Tibial artery (tissue), 4 donors: ENCODE measurements around the gene CHMP6.

Experiments
- DNase-seq, 2 donors: peaks; one replicate each; pipeline ENCODE4 v3.0.0-alpha.2; 2019
- H3K27ac ChIP-seq, 2 donors: fragments of 200-600 bp; sonication (generic) in 1 of 2; 1 replicate in 1 of 2; 2 replicates in 1 of 2; pipeline ENCODE4 v1.5.1; 2018 to 2019; ENCODE audit warnings: mild to moderate bottlenecking in 1 of 2
- H3K27me3 ChIP-seq, 2 donors: fragments of 200-600 bp; sonication (generic) in 1 of 2; one replicate each; pipeline versions ENCODE4 v1.5.1 to v1.6.0; 2016 to 2019
- H3K36me3 ChIP-seq, 3 donors: fragments of 200-600 bp; sonication (generic) in 2 of 3; one replicate each; pipeline ENCODE4 v1.5.1; 2016 to 2019; ENCODE audit warnings: mild to moderate bottlenecking in 2 of 3
- H3K4me1 ChIP-seq, 4 donors: fragments of 200-600 bp; sonication (generic) in 2 of 4; 1 replicate in 3 of 4; 2 replicates in 1 of 4; pipeline ENCODE4 v1.5.1; 2016 to 2019
- H3K4me3 ChIP-seq, 2 donors: fragments of 200-600 bp; sonication (generic) in 1 of 2; 1 replicate in 1 of 2; 2 replicates in 1 of 2; pipeline ENCODE4 v1.5.1; 2018 to 2019; ENCODE audit warnings: mild to moderate bottlenecking in 2 of 2
- H3K9me3 ChIP-seq, 3 donors: fragments of 200-600 bp; sonication (generic) in 1 of 3; one replicate each; pipeline ENCODE4 v1.5.1; 2016 to 2019
- intact Hi-C: fragments of 100-400 bp; cut with DNase I; formaldehyde crosslinking; loops from one replicate; pipeline ENCODE4 v1.15.0; 2023; ENCODE audit warnings: low total_unique reads
- TF ChIP-seq, protein P1 (sequence below), 2 experiments: fragments of 200-600 bp in 1 of 2; fragments of 450-650 bp in 1 of 2; IDR thresholded peaks; one replicate each; pipeline ENCODE4 v1.5.1; 2017 to 2019; ENCODE audit warnings: antibody characterized with exemption in 2 of 2, mild to moderate bottlenecking in 1 of 2, moderate library complexity in 1 of 2

Gene CHMP6

DNA sequence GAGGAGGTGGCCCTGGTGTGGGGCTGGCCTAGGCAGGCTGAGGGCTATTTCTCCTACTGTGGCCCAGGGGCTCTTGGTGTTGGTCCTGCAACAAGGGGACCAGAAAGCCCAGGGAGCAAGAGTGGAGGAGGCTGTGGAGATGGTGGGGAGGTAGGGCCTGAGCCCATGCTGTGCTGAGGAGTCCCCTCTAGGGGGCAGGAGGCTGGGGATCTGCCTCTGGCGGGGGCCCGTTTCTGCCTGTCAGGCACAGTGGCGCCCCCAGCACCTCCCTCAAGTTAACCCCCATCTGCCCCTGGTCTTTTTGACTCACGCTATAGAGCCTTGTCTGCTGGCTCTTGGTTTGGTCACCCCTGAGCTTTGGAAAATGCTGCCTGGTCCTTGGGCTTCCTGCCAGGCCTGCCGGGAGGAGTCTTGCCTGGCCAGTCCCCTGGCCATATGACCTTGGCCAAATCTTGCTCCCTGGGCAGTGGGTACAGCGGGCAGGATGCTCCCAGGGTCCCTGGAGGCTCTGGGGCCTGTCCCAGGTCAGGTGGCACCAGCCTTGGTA is 49.2 kb downstream of the CHMP6 start:
- Histone ChIP-seq H3K27me3 (peaks cover 0 to 11% of the 10 kb centered on the region in 2 donors), H3K36me3 (no peaks in the 10 kb centered on the region), H3K9me3 (no peaks in the 10 kb centered on the region), H3K4me3 (no peak overlapping the region), H3K4me1 (peaks cover 0 to 83% (median 41%) of the 10 kb centered on the region in 4 donors), H3K27ac (no peak overlapping the region)
- intact Hi-C loops = no loop called here
- TF ChIP-seq, protein P1, sequence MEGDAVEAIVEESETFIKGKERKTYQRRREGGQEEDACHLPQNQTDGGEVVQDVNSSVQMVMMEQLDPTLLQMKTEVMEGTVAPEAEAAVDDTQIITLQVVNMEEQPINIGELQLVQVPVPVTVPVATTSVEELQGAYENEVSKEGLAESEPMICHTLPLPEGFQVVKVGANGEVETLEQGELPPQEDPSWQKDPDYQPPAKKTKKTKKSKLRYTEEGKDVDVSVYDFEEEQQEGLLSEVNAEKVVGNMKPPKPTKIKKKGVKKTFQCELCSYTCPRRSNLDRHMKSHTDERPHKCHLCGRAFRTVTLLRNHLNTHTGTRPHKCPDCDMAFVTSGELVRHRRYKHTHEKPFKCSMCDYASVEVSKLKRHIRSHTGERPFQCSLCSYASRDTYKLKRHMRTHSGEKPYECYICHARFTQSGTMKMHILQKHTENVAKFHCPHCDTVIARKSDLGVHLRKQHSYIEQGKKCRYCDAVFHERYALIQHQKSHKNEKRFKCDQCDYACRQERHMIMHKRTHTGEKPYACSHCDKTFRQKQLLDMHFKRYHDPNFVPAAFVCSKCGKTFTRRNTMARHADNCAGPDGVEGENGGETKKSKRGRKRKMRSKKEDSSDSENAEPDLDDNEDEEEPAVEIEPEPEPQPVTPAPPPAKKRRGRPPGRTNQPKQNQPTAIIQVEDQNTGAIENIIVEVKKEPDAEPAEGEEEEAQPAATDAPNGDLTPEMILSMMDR (IDR thresholded peaks at IDR 0.05) = no peak
- no peak for DNase-seq

DNA sequence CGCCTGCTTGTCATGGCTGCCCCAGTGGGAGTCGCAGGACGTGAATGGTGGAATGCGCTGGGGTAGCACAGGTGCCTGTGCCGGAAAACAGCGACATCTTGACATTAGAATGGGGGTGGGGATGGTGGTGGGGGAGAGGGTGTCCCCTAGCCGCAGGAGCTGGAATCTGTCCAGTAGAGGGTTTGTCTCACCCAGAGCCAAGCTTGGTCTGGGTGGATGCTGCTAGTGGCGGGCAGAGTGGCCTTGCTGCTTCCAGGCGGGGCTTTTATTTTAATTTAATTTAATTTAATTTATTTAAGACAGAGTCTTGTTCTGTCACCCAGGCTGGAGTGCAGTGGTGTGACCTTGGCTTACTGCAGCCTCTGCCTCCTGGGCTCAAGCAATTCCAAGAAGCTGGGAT is 51.0 kb downstream of the CHMP6 start:
- no peak overlapping the region for H3K27ac ChIP-seq
- H3K36me3 ChIP-seq = no peaks in the 10 kb centered on the region
- peaks cover 0 to 83% (median 29%) of the 10 kb centered on the region in 4 donors for H3K4me1 ChIP-seq
- TF ChIP-seq, protein P1 (IDR thresholded peaks at IDR 0.05) = no peak
- H3K27me3 ChIP-seq = peaks cover 0 to 26% of the 10 kb centered on the region in 2 donors
- intact Hi-C loops = no loop called here
- H3K9me3 ChIP-seq = no peaks in the 10 kb centered on the region
- no peak overlapping the region for H3K4me3 ChIP-seq
- no peak for DNase-seq

DNA sequence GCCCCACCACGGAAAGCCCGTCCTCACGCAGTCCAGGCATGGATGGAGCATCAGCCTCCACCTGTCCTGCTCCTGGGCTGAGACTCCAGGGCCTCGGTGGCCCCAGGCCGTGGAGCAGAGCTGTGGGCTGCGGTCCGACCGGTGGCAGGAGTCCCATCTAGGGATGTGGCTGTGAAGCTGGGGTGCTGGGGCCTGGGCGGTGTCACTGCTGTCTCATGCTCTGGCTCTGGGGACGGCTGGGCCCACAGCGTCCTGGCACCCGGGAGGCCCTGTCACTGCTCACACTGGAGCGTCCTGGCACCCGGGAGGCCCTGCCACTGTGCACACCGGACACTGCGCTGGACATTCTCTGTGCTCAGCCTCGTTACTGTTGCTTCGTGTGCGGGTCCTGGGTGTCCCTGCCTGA is 51.7 kb downstream of the CHMP6 start:
- Histone ChIP-seq H3K4me3 (no peak overlapping the region), H3K27ac (no peak overlapping the region), H3K36me3 (no peaks in the 10 kb centered on the region), H3K4me1 (peaks cover 0 to 79% (median 21%) of the 10 kb centered on the region in 4 donors), H3K9me3 (no peaks in the 10 kb centered on the region), H3K27me3 (peaks cover 0 to 30% of the 10 kb centered on the region in 2 donors)
- intact Hi-C loops = no loop called here
- DNase-seq = no peak
- TF ChIP-seq, protein P1 (IDR thresholded peaks at IDR 0.05) = no peak

DNA sequence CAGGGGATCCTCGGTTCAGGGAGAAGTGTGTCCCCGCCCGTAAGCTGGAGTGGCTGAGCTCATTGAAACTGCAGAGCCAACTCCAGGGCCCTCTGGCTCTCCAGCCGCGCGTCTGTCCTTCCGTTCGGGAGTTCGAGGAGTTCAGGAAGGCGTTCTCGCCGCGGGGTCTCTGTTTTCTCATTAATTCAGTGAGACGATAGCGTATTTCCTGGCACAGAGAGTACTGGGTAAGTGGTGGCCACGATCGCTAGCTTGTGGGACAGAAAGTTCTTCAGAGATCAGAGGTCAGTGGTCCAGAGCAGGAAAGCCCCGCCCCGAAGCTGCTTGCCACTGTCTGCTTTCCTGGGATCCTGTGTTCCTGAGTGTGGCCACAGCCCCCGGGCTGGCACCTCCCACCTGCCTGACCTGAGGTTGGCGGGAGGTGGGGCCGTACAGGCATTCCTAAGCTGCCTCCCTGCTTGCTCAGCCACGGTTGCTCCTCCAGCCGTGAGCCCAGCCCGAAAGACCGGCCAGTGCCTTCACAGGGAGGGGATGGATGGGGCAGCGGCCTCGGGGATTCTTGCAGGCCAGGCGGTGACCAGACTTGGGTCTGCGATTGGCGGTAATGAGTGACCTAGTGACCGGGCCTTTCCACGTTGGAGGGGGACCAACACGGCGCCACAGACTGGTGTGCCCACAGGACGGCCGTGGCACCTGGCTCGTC is 52.2 kb downstream of the CHMP6 start:
- Histone ChIP-seq H3K9me3 (no peaks in the 10 kb centered on the region), H3K4me1 (peaks cover 0 to 73% (median 18%) of the 10 kb centered on the region in 4 donors), H3K27ac (no peak overlapping the region), H3K27me3 (peaks cover 0 to 36% of the 10 kb centered on the region in 2 donors), H3K36me3 (no peaks in the 10 kb centered on the region), H3K4me3 (no peak overlapping the region)
- TF ChIP-seq, protein P1 (IDR thresholded peaks at IDR 0.05) = no peak
- intact Hi-C loops = no loop called here
- DNase-seq = no peak

DNA sequence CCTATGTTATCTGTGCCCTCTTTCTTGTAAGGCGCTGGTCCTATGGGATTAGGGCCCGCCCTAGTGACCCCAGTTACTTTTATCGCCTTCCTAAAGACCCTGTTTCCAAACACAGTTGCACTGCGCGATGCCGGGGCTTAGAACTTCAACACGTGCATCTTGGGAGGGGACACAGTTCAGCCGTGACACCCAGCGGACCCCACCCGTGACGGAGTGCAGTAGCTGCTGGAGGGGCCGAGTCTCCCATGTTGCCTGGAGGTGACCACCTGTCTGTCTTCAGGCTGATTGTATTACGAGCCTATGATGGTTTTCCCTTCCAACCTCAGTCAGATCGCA is 52.8 kb downstream of the CHMP6 start:
- Histone ChIP-seq H3K9me3 (no peaks in the 10 kb centered on the region), H3K27ac (no peak overlapping the region), H3K27me3 (peaks cover 0 to 41% of the 10 kb centered on the region in 2 donors), H3K36me3 (no peaks in the 10 kb centered on the region), H3K4me3 (no peak overlapping the region), H3K4me1 (peaks cover 0 to 68% (median 16%) of the 10 kb centered on the region in 4 donors)
- intact Hi-C loops = no loop called here
- no peak for DNase-seq
- TF ChIP-seq, protein P1 (IDR thresholded peaks at IDR 0.05) = no peak
